Central memory CD8-positive, alpha-beta T cell (primary cell): ENCODE data around the gene METTL2B.
A peak's percentile ranks its signal among the peaks of the same experiment; 100 is the strongest.
"Not testable (repeated sequence)": the region's sequence is repeated elsewhere in the genome, so short reads cannot be mapped to it uniquely, and the experiment has no call there.

Experiments
- ATAC-seq: fragments of 150-1000 bp; cut with Tn5 transposase; replicated peaks from 2 replicates; pipeline ENCODE4 v1.10.0; 2022; ENCODE audit warnings: mild to moderate bottlenecking, moderate FRiP score, moderate number of reproducible peaks; ENCODE audit not compliant: poor library complexity, severe bottlenecking; ENCODE audit errors: extremely low read depth
- DNase-seq, 2 donors: peaks; one replicate each; pipeline ENCODE4 v3.0.0; 2021; ENCODE audit warnings: low spot score in 2 of 2
- H3K27ac Mint-ChIP-seq: one replicate; pipeline ENCODE4 v1.8.0; 2022; ENCODE audit warnings: low read depth, mild to moderate bottlenecking, moderate library complexity, mixed read lengths
- H3K27me3 Mint-ChIP-seq: one replicate; pipeline ENCODE4 v1.8.0; 2022; ENCODE audit warnings: mixed read lengths
- H3K36me3 Mint-ChIP-seq: one replicate; pipeline ENCODE4 v1.8.0; 2022; ENCODE audit warnings: mild to moderate bottlenecking, moderate library complexity, mixed read lengths; ENCODE audit not compliant: insufficient read depth
- H3K4me1 Mint-ChIP-seq: one replicate; pipeline ENCODE4 v1.8.0; 2022; ENCODE audit warnings: mixed read lengths
- H3K4me3 Mint-ChIP-seq: one replicate; pipeline ENCODE4 v1.8.0; 2022; ENCODE audit warnings: mild to moderate bottlenecking, moderate library complexity, mixed read lengths
- H3K9me3 Mint-ChIP-seq: one replicate; pipeline ENCODE4 v1.8.0; 2022; ENCODE audit warnings: mixed read lengths

The METTL2B gene, protein sequence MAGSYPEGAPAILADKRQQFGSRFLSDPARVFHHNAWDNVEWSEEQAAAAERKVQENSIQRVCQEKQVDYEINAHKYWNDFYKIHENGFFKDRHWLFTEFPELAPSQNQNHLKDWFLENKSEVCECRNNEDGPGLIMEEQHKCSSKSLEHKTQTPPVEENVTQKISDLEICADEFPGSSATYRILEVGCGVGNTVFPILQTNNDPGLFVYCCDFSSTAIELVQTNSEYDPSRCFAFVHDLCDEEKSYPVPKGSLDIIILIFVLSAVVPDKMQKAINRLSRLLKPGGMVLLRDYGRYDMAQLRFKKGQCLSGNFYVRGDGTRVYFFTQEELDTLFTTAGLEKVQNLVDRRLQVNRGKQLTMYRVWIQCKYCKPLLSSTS

DNA sequence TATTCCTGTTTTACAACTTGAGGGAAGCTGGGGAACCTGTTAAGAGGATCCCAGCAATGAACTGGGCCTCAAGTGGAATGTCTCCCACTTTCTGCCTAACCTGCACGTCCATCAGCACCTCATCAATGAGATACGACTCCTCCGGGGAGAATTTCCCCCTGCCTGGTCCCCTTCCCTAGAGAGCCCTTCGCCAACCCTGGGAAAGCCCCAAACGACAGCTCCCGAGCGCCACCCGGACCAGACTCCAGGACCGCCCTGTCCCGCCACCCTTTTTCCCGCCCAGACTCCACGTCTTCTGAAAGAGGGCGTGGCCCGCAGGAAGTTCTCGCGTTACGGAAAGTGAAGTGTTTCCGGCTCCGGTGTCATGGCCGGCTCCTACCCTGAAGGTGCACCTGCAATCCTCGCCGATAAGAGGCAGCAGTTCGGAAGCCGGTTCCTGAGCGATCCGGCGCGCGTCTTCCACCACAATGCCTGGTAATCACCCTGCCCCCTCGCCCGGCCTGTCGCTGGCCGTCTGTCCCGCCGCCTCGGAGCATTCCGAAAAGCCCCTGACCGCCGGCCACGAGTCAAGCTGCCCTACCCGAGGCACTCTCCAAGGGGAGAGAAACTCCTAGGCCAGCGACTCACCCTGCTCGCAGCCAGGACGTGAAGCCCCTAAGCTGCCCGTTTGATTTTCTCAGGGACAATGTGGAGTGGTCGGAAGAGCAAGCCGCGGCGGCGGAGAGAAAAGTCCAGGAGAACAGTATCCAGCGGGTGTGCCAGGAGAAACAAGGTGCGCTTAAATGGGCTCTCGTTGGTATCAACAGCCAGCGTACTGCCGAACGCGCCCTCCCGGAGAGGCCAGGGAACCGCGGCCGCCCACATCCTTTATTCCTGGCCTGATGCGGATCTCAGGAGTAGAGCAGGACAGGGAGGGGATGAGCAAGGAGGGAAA is at the start of gene METTL2B:
TSS of gene METTL2B (plus strand) at position 347 of the 934 bp plus-strand sequence. CDS start at position 365, 18 bp downstream.
- ATAC-seq, result peak; percentile 98
- not testable (repeated sequence) for H3K9me3 Mint-ChIP-seq

DNA sequence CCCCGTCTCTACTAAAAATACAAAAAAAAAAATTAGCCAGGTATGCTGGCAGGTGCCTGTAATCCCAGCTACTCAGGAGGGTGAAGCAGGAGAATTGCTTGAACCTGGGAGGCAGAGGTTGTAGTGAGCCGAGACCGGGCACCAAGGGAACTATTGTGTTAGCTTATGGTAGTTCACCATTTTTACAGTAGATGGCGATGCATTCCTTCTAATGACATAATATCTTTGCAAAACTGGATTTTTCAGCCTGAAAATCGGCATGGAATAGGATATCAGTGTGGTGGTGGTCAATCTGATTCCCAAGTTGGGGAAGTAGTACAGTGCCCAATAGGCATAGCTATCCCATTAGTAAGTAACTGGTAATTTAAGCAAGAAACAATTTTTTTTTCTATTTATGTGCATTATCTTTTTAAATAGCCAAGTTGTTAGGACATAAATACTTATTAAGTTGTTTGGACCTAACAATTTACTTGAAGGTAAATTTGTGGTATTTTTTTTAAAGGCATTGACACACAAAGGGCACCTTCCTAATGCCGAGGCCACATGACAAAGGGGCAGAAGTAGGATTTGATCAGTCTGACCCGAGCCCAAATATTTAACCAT is 49.2 kb upstream of the METTL2B start:
- peaks cover 12% of the 10 kb centered on the region for H3K4me1 Mint-ChIP-seq
- no peak overlapping the region for H3K4me3 Mint-ChIP-seq
- DNase-seq (no peak), ATAC-seq (no peak)
- H3K27ac Mint-ChIP-seq, result no peak overlapping the region
- H3K9me3 Mint-ChIP-seq, result no peaks in the 10 kb centered on the region
- peaks cover 26% of the 10 kb centered on the region for H3K27me3 Mint-ChIP-seq
- H3K36me3 Mint-ChIP-seq, result no peaks in the 10 kb centered on the region

More for the DNA sequence above, at the start of gene METTL2B:
- Mint-ChIP-seq H3K4me3 (peak within 1 kb of the TSS; percentile 96), H3K4me1 (peaks cover 17% of the 10 kb centered on the region), H3K27ac (peak within 1 kb of the TSS; percentile 95)
- peak; percentile 72 to 77 for DNase-seq
- H3K36me3 Mint-ChIP-seq, H3K27me3 Mint-ChIP-seq: not testable (repeated sequence)

DNA sequence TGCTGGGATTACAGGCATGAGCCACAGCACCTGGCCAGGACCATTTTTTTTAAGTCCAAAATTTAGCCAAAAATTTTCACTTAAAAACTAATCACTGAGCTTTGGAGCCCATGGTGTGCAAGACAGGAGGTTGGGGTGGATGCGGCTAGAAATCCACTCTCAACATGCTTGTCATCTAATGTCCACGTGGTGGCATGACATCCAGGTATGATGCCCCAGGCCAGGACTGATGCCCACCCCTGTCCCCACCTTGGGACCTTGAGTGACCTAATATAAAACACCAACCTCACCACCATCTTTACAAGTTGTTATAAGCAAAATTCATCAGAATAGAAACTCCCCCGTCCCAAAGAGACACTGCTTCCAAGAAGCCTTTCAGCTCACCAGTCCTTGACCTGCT is 46.3 kb upstream of the METTL2B start:
- no peak overlapping the region for H3K27ac Mint-ChIP-seq
- H3K4me1 Mint-ChIP-seq, result no peaks in the 10 kb centered on the region
- no peak overlapping the region for H3K4me3 Mint-ChIP-seq
- H3K36me3 Mint-ChIP-seq, result no peaks in the 10 kb centered on the region
- no peaks in the 10 kb centered on the region for H3K9me3 Mint-ChIP-seq
- H3K27me3 Mint-ChIP-seq, result peaks cover 33% of the 10 kb centered on the region
- ATAC-seq (no peak), DNase-seq (no peak)

DNA sequence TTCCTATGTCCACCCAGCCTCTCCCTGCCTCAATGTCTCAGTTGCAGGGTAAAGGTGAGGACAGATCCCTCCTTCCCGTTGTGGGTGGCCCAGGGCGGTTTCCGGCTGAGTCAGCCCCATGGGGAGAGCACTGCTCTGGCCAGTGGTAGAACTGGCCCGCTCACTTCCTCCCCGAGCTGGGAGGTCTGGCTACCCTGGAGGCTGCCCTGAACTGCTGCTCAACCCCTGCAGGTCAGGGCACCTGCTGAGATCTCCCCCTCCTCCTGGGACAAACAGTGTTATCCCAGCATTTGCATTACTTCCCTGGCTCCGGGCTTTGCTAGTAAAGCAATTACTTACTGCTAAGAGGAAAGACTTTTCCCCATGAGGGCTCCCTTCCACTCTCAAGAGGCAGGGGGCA is 45.3 kb upstream of the METTL2B start:
- DNase-seq, result no peak
- H3K27me3 Mint-ChIP-seq, result peaks cover 33% of the 10 kb centered on the region
- no peaks in the 10 kb centered on the region for H3K36me3 Mint-ChIP-seq
- no peaks in the 10 kb centered on the region for H3K4me1 Mint-ChIP-seq
- H3K9me3 Mint-ChIP-seq, result no peaks in the 10 kb centered on the region
- H3K4me3 Mint-ChIP-seq, result no peak overlapping the region
- no peak for ATAC-seq
- no peak overlapping the region for H3K27ac Mint-ChIP-seq

DNA sequence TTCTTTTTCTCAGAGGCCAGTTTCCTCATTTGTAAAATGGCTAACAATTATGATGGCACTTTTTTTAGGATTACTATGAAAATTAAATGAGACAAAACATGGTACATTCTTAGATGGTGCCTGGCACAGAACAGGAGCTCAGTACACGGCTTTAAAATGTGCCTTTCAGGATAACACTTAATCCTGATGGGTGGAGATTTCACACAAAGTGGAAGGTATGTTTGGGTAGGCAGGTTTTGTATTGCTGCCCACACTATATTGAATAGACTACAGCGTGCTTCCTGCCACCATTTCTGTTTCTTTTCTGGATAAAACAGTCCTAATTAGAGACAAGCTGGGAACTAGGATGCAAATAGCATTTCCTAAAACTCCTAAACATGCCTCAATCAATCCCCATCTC is 44.8 kb upstream of the METTL2B start:
- no peak for DNase-seq
- H3K36me3 Mint-ChIP-seq, result no peaks in the 10 kb centered on the region
- ATAC-seq, result no peak
- no peak overlapping the region for H3K4me3 Mint-ChIP-seq
- H3K4me1 Mint-ChIP-seq, result no peaks in the 10 kb centered on the region
- H3K27me3 Mint-ChIP-seq, result peaks cover 33% of the 10 kb centered on the region
- H3K27ac Mint-ChIP-seq, result no peak overlapping the region
- H3K9me3 Mint-ChIP-seq, result no peaks in the 10 kb centered on the region

DNA sequence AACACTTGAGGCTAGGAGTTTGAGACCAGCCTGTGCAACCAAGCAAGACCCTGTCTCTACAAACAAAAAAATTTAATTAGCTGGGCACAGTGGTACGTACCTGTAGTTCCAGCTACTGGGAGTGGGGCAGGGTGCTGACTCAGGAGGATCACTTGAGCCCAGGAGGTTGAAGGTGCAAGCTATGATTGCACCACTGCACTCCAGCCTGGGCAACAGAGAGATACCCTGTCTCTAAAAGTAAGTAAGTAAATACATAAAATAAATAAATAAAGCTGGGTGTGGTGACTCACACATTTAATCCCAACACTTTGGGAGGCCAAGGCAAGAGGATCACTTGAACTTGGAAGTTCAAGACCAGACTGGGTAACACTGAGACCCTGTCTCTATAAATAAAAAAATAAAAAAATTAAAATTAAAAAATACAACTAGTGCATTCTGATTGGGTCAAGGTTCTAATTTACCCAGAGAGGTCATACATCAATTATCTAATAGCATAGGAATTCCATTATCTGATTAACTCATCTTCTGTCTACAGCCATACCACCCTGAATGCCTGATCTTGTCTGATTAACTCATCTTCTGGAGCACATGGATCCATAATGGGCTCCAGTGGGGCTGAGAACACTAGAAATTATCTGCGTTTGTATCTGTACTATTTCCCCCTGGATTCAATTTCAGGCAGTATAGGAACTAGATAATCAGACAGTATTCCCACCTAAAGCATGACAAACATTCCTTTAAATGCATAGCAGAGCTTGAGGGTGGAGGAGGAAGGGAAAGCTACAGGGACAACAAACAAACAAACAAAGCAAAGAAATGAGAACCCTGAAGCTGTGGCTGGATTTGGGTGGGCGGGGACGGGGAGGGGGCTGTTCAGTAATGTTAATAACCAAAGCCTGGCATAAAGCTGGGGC is 41.9 kb upstream of the METTL2B start:
- H3K27me3 Mint-ChIP-seq, result peaks cover 19% of the 10 kb centered on the region
- no peak overlapping the region for H3K4me3 Mint-ChIP-seq
- no peak for ATAC-seq

DNA sequence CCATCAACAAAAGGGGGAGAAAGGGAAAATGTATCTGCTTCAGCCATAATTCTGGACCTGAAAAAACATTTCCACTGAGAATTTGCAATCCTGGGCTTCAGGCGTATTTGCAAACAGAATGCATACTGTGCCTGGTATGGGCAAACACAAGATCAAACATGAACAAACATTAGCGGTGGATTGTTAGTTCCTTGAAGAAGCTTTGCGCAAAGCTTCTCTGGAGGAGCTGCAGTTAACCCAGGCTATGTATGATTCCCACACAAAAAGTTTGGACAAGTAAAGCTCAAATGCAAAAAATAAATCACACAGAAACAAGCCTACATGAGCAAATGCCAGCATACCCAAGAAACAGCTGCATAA is 41.2 kb upstream of the METTL2B start:
- no peak for ATAC-seq
- H3K27ac Mint-ChIP-seq, result no peak overlapping the region
- no peaks in the 10 kb centered on the region for H3K9me3 Mint-ChIP-seq

More for the DNA sequence above, 41.9 kb upstream of the METTL2B start:
- Mint-ChIP-seq H3K27ac (no peak overlapping the region), H3K4me1 (no peaks in the 10 kb centered on the region), H3K9me3 (no peaks in the 10 kb centered on the region), H3K36me3 (no peaks in the 10 kb centered on the region)
- DNase-seq, result no peak

DNA sequence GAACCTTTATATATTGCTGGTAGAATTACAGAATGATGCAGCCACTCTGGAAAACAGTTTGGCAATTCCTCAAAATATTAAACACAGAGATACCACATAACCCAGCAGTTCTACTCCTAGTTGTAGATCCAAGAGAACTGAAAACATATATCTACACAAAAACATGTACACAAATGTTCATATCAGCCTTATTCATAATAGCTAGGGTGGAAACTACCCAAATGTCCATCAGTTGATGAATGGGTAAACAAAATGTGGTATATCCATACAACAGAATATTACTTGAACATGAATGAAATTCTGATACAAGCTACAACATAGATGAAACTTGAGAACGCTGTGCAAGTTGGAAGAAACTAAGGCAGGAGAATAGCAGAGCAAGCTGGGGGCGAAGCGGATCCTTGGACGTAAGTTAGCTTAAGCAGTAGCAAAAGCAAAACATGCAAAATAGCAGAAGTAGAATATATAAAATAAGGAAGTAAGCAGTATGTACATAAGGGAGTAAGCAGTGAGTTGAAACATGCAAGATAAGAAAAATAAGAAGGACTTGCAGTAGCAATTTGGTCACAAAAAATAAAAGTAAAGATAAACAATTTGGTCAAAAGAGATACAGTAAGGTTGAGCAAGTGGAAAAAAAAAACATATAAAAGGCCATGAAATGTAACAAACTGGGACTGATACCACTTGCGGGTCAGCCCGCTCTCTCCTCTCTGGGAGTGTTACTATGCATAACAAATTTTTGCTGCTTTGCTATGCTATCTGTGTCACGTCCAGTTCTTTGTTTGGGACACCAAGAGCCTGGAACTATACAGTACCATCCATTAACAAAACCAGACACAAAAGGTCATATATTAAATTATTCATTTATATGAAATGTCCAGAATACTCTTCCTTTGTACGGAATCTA is 38.9 kb upstream of the METTL2B start:
- Mint-ChIP-seq H3K4me3 (no peak overlapping the region), H3K9me3 (no peaks in the 10 kb centered on the region), H3K36me3 (peaks cover 2% of the 10 kb centered on the region), H3K27ac (no peak overlapping the region), H3K4me1 (no peaks in the 10 kb centered on the region), H3K27me3 (peaks cover 7% of the 10 kb centered on the region)
- DNase-seq (no peak), ATAC-seq (no peak)

More for the DNA sequence above, 41.2 kb upstream of the METTL2B start:
- DNase-seq, result no peak
- no peaks in the 10 kb centered on the region for H3K36me3 Mint-ChIP-seq
- H3K4me1 Mint-ChIP-seq, result no peaks in the 10 kb centered on the region
- peaks cover 13% of the 10 kb centered on the region for H3K27me3 Mint-ChIP-seq
- H3K4me3 Mint-ChIP-seq, result no peak overlapping the region

DNA sequence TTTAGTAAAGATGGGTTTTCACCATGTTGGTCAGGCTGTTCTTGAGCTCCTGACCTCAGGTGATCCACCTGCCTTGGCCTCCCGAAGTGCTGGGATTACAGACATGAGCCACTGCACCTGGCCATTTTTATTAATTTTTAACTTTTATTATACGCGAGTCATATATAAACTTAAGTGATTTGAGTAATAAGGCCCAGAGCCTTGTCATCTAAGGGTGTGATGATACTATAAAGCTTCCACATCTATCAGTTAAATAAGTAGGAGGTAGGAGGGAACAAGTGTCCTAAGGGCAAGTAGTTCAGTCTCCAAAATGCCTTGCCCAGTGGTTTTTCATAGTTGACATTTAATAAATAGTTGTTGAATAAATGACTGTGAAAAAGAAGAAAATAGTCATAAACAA is 34.2 kb upstream of the METTL2B start:
- no peaks in the 10 kb centered on the region for H3K27me3 Mint-ChIP-seq
- no peak overlapping the region for H3K27ac Mint-ChIP-seq
- H3K36me3 Mint-ChIP-seq, result peaks cover 2% of the 10 kb centered on the region
- ATAC-seq (no peak), DNase-seq (no peak)
- no peaks in the 10 kb centered on the region for H3K4me1 Mint-ChIP-seq
- no peaks in the 10 kb centered on the region for H3K9me3 Mint-ChIP-seq
- no peak overlapping the region for H3K4me3 Mint-ChIP-seq

DNA sequence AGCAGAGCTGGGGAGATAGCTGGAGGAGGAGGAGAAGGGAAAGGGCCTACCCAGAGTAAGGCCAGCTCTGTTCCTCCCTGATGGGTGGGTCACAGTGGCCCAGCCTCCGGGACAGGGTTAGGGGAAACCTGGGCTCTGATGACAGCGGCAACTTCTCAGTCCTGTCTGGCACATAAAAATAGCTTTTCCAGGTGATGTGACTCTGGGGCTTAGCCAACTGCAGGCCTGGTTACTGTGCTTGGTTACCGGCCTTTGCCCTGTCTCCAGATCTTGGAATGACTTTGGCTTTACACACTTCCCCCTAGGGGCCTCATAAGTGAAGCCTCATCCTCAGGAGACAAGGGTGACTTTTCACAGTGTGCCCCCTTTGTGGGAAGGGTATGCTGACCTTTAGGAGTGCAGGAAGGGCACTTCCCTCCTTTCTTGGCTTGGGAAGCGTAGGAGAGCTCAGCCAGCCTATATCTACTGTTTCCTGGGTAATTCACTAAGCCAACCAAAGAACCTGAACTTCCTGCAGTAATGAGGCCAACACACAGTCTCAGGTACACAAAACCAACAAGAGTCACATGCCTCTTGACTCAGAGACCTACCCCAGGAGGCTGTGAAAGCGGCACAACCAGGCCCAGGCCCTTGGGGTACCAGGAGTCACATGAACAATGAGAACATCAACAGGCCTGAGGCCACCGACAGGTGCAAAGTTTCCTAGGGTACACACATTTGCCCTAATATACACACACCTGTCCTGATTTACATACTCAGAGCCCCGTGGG is 32.5 kb upstream of the METTL2B start:
- H3K4me1 Mint-ChIP-seq, result no peaks in the 10 kb centered on the region
- no peaks in the 10 kb centered on the region for H3K27me3 Mint-ChIP-seq
- H3K36me3 Mint-ChIP-seq, result peaks cover 3% of the 10 kb centered on the region
- DNase-seq (no peak), ATAC-seq (no peak)
- no peak overlapping the region for H3K4me3 Mint-ChIP-seq
- H3K9me3 Mint-ChIP-seq, result no peaks in the 10 kb centered on the region
- no peak overlapping the region for H3K27ac Mint-ChIP-seq

DNA sequence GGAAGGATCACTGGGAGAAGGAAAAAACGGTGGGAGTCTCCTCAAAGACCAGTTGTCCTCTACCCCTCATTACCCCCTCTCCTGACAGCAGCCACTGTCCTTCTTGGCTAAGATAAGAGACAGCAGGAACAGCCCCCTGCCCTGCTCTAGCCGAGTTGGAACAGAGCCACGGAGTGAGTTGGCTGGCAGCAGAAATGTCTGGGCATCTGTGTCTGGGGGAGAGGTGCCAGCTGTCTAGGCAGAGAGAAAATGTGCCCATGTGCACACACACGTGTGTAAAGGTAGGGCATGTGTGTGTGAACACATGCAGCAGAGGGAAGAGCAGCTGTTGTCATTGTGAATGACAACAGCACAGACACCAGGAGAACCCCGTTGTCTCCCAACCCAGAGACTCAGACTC is 30.2 kb upstream of the METTL2B start:
- Mint-ChIP-seq H3K4me1 (no peaks in the 10 kb centered on the region), H3K9me3 (no peaks in the 10 kb centered on the region), H3K27ac (no peak overlapping the region), H3K36me3 (peaks cover 3% of the 10 kb centered on the region), H3K4me3 (no peak overlapping the region), H3K27me3 (no peaks in the 10 kb centered on the region)
- ATAC-seq (no peak), DNase-seq (no peak)
